ENCODE measurements around the gene EME1. TPM values are rescaled to one million over a fixed set of nuclear protein-coding genes. Genes with fewer than 3 reads are reported as not detected.
"Not testable (repeated sequence)": the region's sequence is repeated elsewhere in the genome, so short reads cannot be mapped to it uniquely, and the experiment has no call there.

EME1 gene
- total RNA-seq, 1 donor from 2014 or later = 3.6 TPM

DNA sequence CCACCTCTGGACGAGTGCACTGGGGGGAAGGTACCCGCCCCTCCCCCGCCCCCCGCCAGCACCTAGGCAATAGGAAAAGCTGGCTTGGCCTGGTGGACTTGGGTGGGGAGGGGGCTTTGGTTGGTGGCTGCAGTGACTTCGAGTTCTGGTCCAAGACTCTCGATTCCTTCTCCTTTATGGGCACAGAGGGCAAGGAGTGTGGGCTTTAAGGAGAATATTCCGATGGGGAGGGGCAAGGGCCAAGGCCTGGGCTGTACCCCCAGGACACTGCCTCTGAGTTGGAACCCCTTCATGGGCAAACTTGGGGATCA, 53.4 kb downstream of the EME1 start:
- DNase-seq = no peak

DNA sequence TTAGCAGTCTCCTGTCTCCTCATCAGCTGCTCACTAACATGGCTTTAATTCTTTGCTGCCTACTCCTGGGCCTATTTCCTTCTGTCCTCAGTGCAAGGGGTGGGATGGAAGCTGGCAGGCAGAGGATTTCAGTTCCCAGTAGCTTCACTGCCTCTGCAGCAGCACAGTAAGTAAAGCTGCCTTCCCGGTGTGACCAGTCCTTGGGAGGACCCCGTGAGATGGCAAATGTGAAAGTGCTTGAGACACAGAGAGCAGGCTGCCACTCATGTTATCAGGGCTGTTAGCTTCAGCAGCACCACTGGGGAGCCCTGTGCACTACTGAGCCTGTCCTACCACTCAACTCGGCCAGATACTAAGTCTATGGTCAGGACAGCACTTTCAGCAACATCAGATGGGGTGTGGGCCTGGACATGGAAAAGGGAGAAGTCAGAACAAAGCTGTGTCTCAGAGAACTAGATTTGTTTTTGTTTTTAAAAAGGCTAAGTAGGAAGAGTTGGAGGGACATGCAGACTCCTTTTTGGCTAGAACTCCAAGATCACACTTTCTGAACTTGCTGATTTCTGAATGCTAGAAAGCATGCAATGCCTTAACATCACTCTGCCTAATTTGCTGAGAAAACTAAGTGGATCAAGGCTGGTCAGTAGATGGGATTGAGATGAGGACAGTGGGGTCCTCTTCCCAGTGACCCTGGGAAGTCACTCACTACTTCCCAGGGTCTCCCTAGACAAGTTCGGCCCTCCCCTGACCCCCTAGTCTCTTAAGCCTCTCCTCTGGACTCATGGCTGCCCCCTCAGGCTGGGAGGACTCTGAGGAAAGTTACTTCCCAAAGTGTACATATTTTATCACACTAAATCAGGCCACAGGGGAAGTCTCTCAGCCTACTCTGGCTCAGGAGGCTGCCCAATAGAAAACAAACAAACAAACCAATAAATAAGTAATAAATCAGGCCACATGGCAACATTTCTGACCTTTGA, 54.1 kb downstream of the EME1 start:
- DNase-seq = peak; percentile 30

DNA sequence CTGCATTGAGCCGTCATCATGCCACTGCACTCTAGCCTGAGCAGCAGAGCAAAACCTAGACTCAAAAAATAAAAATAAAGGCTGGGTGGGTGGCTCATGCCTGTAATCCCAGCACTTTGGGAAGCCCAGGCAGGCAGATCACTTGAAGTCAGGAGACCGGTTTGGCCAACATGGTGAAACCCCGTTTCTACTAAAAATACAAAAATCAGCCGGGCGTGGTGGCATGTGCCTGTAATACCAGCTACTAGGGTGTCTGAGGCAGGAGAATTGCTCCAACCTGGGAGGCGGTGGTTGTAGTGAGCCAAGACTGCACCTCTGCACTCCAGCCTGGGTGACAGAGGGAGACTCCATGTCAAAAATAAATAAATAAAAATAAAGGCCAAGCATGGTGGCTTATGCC, 55.1 kb downstream of the EME1 start:
- DNase-seq = not testable (repeated sequence)

DNA sequence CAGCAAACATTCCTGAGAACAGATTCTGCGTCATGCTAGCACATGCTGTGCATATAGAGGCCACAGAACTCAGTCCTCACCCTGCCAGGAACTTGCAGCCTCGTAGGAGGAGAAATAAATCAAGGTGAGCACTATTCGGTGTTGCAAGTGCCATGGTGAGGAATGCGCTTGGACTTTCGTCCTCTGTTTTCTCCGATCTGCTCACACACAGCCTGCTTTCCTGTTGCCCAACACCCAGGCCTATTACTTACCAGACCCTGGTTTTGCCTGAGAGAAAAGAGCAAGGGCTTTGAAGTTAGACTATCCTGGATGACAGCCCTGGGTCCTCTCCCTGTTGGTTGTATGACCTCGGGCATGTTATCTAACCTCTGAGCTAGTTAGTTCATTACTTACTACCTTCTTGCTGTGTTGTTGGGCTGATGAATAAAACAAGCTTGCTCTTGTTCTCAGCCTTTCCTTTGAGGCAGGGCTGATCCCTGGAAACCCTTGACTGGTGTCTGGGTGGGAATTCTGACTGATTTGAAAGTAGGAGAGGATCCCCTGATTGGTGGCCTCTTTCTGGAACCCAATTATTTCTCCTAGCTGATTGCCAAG, 55.9 kb downstream of the EME1 start:
- peak; percentile 22 for DNase-seq

DNA sequence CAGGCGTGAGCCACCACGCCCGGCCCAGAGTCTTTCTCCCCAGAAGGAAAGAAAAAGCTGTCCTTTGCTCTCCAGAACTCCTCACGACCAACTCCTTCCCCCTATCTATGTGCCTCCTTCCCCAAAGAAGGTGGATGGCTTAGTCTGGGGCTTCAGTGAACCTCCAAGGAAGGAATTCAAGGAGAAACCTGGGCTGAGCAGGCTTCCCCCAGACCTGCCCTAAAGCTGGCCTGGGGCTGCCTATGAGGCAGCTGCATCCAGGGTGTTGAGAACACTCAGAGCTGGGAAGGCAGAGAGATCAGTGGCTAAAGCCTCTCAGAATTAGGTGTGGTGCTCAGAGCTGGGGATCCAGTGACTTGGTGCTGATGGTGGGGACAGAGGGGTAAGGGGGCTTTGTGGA, 56.8 kb downstream of the EME1 start:
- DNase-seq = no peak

Small RNA genes within 50 kb of the gene (small RNA-seq; reads per million reads assigned to genes)
- gene RF00019 (ENCODE audit: low replicate concordance) = not detected

Other genes starting within 250 kb of the EME1 start
- gene SAMD14, start 243.1 kb upstream of the EME1 start, total RNA-seq = 1.4 TPM
- gene PPP1R9B, start 222.6 kb upstream of the EME1 start, total RNA-seq = 19.7 TPM
- 14.6 TPM for gene SGCA, start 207.2 kb upstream of the EME1 start, total RNA-seq
- 5,022 TPM for gene COL1A1, start 171.6 kb upstream of the EME1 start, total RNA-seq
- 0.20 TPM for gene TMEM92, start 98.8 kb upstream of the EME1 start, total RNA-seq
- gene XYLT2, start 27.1 kb upstream of the EME1 start, total RNA-seq = 17.7 TPM
- 42.3 TPM for gene MRPL27, start within 50 bp of the EME1 start, total RNA-seq
- gene LRRC59, start 24.3 kb downstream of the EME1 start, total RNA-seq = 44.6 TPM
- 67.6 TPM for gene ACSF2, start 53.0 kb downstream of the EME1 start, total RNA-seq
- 0.49 TPM for gene CHAD, start 95.7 kb downstream of the EME1 start, total RNA-seq
- gene RSAD1, start 105.6 kb downstream of the EME1 start, total RNA-seq = 19.4 TPM
- 1.6 TPM for gene MYCBPAP, start 135.2 kb downstream of the EME1 start, total RNA-seq
- 5.3 TPM for gene EPN3, start 159.5 kb downstream of the EME1 start, total RNA-seq
- 19.3 TPM for gene SPATA20, start 173.9 kb downstream of the EME1 start, total RNA-seq
- gene CACNA1G, start 187.5 kb downstream of the EME1 start, total RNA-seq = 8.9 TPM